Esophagus muscularis mucosa (tissue), 4 donors: ENCODE results near the gene CASS4. TPM values are rescaled to one million over a fixed set of nuclear protein-coding genes. Genes with fewer than 3 reads are reported as not detected.

Source experiments
- DNase-seq: peaks from one replicate; pipeline ENCODE4 v3.0.0-alpha.2; 2017; ENCODE audit errors: extremely low spot score
- H3K27ac ChIP-seq, 4 donors: fragments of 200-600 bp; sonication (generic); replicated peaks in 1 of 4; 1 replicate in 3 of 4; 2 replicates in 1 of 4; pipeline ENCODE4 v1.5.1; 2016 to 2019; ENCODE audit warnings: mild to moderate bottlenecking in 1 of 4
- H3K27me3 ChIP-seq, 4 donors: fragments of 200-600 bp; sonication (generic); one replicate each; pipeline versions ENCODE4 v1.5.1 to v1.6.0; 2016 to 2019
- H3K36me3 ChIP-seq, 4 donors: fragments of 200-600 bp; sonication (generic); one replicate each; pipeline ENCODE4 v1.5.1; 2016 to 2019
- H3K4me1 ChIP-seq, 4 donors: fragments of 200-600 bp; sonication (generic); one replicate each; pipeline ENCODE4 v1.5.1; 2016 to 2019
- H3K4me3 ChIP-seq, 4 donors: fragments of 200-600 bp; sonication (generic); 1 replicate in 2 of 4; 2 replicates in 2 of 4; pipeline ENCODE4 v1.5.1; 2016 to 2019; ENCODE audit warnings: mild to moderate bottlenecking in 4 of 4, moderate library complexity in 1 of 4
- H3K9me3 ChIP-seq, 4 donors: fragments of 200-600 bp; sonication (generic); 1 replicate in 3 of 4; 2 replicates in 1 of 4; pipeline ENCODE4 v1.5.1; 2016 to 2019
- EP300 ChIP-seq: sonication (generic); formaldehyde crosslinking; IDR thresholded peaks from one replicate; pipeline ENCODE4 v1.6.1; 2017; ENCODE audit warnings: antibody characterized with exemption
- POLR2A ChIP-seq: fragments of 450-650 bp; IDR thresholded peaks from one replicate; pipeline ENCODE4 v1.6.1; 2017; ENCODE audit warnings: antibody characterized with exemption, moderate library complexity, mild to moderate bottlenecking, low read depth
- POLR2AphosphoS5 ChIP-seq, 2 donors: sonication (generic); formaldehyde crosslinking; IDR thresholded peaks; one replicate each; pipeline ENCODE4 v1.6.1; 2017; ENCODE audit warnings: antibody characterized with exemption in 2 of 2
- WGBS: methylation state at CpG from one replicate; pipeline ENCODE4 v1.1.5; 2018; 5-methylcytosine and 5-hydroxymethylcytosine counted together
- intact Hi-C: fragments of 100-400 bp; cut with DNase I; formaldehyde crosslinking; loops from one replicate; pipeline ENCODE4 v1.15.1; 2023
- total RNA-seq, 4 donors: library from RNA; depleted of rRNA; stranded (reverse); fragments of >200 nt; gene quantifications; one replicate each; pipeline versions ENCODE4 v1.1.0 to v1.2.1, GENCODE V29; 2016
- TF ChIP-seq, protein P1 (sequence below), 3 experiments: fragments of 200-600 bp in 2 of 3; fragments of 450-650 bp in 1 of 3; sonication (generic) in 2 of 3; IDR thresholded peaks; one replicate each; pipeline ENCODE4 v1.5.1; 2017 to 2019; ENCODE audit warnings: antibody characterized with exemption in 3 of 3, mild to moderate bottlenecking in 2 of 3, moderate library complexity in 1 of 3

The CASS4 gene
- total RNA-seq, 4 donors from 2014 or later = 3.1 to 8.1 (median 5.4) TPM

DNA sequence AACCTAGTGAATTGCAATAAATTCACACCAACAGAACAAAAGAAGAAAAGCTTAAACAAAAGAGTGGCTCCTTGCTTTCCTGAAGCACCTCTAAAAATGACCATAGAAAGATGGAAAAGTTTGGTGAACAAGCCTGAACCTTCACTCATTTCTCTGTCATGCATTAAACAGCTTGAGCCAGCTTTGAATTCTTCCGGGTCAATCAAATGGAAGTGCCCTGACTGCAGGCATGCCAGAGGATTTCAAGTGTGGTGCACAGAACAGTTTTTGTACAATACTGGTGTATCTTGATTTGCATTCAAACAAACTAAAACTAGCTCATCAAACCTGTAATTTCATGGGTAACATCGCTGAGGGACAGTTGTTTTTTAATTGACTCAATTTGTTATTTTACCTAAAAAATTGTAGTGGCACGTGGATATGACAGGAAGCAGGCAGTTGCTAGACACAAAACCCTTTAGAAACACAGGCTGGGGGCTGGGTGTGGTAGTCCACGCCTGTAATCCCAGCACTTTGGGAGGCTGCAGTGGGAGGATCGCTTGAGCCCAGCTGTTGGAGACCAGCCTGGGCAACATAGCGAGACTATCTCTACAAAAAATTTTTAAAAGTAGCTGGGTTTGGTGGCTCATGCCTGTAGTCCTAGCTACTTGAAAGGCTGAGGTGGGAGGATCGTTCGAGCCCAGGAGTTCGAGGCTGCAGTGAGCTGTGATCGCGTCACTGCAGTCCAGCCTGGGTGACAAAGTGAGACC is 9.1 kb downstream of the CASS4 start:
- WGBS = 82% methylated on average over 11 of the region's 11 CpGs
- no peak overlapping the region for H3K4me3 ChIP-seq
- no peaks in the 10 kb centered on the region for H3K27me3 ChIP-seq
- no peak for TF ChIP-seq EP300
- peaks cover 0 to 11% (median 7%) of the 10 kb centered on the region in 4 donors for H3K4me1 ChIP-seq
- no peaks in the 10 kb centered on the region for H3K9me3 ChIP-seq
- H3K36me3 ChIP-seq = no peaks in the 10 kb centered on the region
- no peak for DNase-seq
- intact Hi-C loops = no loop called here
- no peak overlapping the region for H3K27ac ChIP-seq

DNA sequence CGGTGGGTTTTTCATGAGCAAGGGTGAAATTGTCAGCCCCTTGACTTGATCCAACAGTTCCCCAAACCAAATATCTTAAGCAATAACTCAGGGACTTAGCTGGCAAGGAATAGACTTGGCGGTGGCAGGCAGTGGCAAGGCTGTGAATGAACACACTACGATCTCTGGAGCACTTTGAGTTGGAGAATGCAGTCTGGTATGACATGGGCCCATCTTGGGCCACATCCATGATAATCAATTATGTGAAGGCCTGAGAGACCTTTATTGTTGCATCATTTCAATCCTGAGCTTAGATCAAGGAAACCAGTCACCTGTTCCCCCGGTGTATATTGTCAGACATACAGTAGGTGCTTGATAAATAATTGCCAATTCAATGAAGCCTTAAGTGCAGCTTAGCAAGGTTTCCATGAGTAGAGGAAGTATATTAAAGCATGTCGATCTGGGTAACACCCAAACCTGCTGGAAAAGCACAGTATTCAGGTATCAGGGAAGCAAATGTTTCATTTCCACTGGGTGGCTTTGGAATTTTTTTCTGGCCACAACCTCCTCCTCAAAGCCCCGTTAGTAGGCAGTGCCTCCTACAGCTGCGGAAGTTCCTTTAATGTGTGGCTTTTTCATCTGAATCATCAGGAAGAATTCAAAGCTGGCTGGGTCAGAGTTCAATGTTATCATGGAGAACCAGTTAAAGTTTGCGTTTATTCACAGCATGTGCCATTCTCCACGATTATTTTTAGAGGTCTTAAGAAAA is 10.2 kb downstream of the CASS4 start:
- H3K27me3 ChIP-seq = no peaks in the 10 kb centered on the region
- H3K4me3 ChIP-seq = no peak overlapping the region
- H3K27ac ChIP-seq = peak overlapping the region in 1 of 4 donors; percentile 16
- 69% methylated on average over 9 of the region's 9 CpGs for WGBS
- no peak for DNase-seq
- no peaks in the 10 kb centered on the region for H3K9me3 ChIP-seq
- intact Hi-C loops = no loop called here
- peaks cover 0 to 11% (median 7%) of the 10 kb centered on the region in 4 donors for H3K4me1 ChIP-seq
- TF ChIP-seq POLR2AphosphoS5 (IDR thresholded peaks at IDR 0.05) (no peak), POLR2A (no peak), EP300 (no peak)
- TF ChIP-seq, protein P1, sequence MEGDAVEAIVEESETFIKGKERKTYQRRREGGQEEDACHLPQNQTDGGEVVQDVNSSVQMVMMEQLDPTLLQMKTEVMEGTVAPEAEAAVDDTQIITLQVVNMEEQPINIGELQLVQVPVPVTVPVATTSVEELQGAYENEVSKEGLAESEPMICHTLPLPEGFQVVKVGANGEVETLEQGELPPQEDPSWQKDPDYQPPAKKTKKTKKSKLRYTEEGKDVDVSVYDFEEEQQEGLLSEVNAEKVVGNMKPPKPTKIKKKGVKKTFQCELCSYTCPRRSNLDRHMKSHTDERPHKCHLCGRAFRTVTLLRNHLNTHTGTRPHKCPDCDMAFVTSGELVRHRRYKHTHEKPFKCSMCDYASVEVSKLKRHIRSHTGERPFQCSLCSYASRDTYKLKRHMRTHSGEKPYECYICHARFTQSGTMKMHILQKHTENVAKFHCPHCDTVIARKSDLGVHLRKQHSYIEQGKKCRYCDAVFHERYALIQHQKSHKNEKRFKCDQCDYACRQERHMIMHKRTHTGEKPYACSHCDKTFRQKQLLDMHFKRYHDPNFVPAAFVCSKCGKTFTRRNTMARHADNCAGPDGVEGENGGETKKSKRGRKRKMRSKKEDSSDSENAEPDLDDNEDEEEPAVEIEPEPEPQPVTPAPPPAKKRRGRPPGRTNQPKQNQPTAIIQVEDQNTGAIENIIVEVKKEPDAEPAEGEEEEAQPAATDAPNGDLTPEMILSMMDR (IDR thresholded peaks at IDR 0.05) = no peak
- H3K36me3 ChIP-seq = no peaks in the 10 kb centered on the region

DNA sequence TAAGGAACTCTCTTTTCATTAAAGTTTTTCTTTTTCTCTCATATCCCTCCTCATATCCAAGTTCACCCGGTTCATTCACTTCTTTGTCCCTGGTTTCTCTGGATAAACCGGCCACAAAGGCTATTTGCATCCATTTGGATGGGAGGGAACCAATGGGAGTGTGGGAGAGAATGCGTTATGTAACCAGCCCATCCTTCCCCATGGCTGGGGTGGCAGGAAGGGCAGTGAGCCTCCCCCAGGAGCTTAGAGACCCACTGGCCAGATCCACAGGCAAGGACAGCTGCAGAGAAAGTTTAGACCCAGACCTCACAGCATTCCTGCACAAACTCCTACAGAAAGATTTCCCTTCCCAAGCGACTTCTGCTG is 10.7 kb downstream of the CASS4 start:
- Histone ChIP-seq H3K27me3 (no peaks in the 10 kb centered on the region), H3K27ac (no peak overlapping the region), H3K4me3 (no peak overlapping the region), H3K9me3 (no peaks in the 10 kb centered on the region), H3K4me1 (peaks cover 0 to 11% (median 7%) of the 10 kb centered on the region in 4 donors), H3K36me3 (no peaks in the 10 kb centered on the region)
- 76% methylated on average over 4 of the region's 4 CpGs for WGBS
- intact Hi-C loops = no loop called here
- no peak for DNase-seq
- no peak for TF ChIP-seq POLR2AphosphoS5 (IDR thresholded peaks at IDR 0.05)
- TF ChIP-seq POLR2A = no peak
- TF ChIP-seq, protein P1 (IDR thresholded peaks at IDR 0.05) = no peak
- no peak for TF ChIP-seq EP300

DNA sequence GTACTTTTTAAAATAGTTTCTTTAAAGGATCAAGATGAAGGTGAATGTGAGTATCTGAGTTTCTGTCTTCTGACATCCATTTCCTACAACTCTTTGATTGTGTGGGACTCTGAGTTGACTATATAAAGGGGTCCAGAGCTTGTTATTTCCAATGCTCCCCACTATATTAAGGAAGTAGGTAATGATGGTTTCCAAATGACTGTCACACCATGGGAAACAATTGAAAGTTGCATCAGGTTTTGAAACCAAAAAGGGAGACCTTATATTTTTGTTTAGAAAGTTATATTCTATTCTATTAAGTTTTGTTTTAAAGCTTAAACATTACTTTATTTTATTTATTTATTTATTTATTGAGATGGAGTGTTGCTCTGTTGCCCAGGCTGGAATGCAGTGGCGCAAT is 11.2 kb downstream of the CASS4 start:
- TF ChIP-seq POLR2AphosphoS5 (IDR thresholded peaks at IDR 0.05) = no peak
- TF ChIP-seq, protein P1 (IDR thresholded peaks at IDR 0.05) = no peak
- no peak for TF ChIP-seq POLR2A
- H3K27ac ChIP-seq = no peak overlapping the region
- H3K36me3 ChIP-seq = no peaks in the 10 kb centered on the region
- no peak overlapping the region for H3K4me3 ChIP-seq
- DNase-seq = no peak
- peaks cover under 1 to 12% (median 5%) of the 10 kb centered on the region in 4 donors for H3K4me1 ChIP-seq
- 100% methylated on average over 1 of the region's 1 CpG for WGBS
- H3K27me3 ChIP-seq = no peaks in the 10 kb centered on the region
- H3K9me3 ChIP-seq = no peaks in the 10 kb centered on the region
- intact Hi-C loops = no loop called here

DNA sequence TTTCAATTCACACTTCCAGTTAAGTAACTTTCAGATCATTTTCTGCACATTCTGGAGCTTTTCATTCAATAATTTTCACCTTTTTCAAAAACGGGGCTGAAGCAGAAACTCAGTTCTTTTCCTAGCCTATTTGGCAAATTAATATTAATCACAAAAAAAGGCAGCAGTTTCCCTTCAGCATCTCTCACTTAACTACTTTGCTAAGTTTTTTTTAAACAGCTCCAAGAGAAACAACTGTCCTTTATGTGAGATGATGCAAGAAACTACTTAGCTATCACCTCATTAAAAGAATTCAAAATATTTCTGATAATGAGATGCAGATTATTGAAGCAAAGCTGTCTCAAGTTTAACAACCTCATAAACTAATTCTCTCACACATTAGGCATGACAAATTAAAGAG is 11.8 kb downstream of the CASS4 start:
- Histone ChIP-seq H3K4me1 (peaks cover 3 to 19% (median 8%) of the 10 kb centered on the region in 4 donors), H3K36me3 (no peaks in the 10 kb centered on the region), H3K27me3 (no peaks in the 10 kb centered on the region), H3K9me3 (no peaks in the 10 kb centered on the region), H3K27ac (no peak overlapping the region), H3K4me3 (no peak overlapping the region)
- TF ChIP-seq, protein P1 (IDR thresholded peaks at IDR 0.05) = no peak
- TF ChIP-seq POLR2A (no peak), EP300 (no peak), POLR2AphosphoS5 (IDR thresholded peaks at IDR 0.05) (no peak)
- intact Hi-C loops = no loop called here
- WGBS = 32% methylated on average over 1 of the region's 1 CpG
- DNase-seq = no peak
